GM21526 (cell line): ENCODE measurements around the gene SCNN1B.
"Not testable (repeated sequence)": the region's sequence is repeated elsewhere in the genome, so short reads cannot be mapped to it uniquely, and the experiment has no call there.

Experiments used
- ATAC-seq: cut with Tn5 transposase; IDR thresholded peaks from one replicate; pipeline ENCODE4 v1.9.1; 2021; ENCODE audit warnings: moderate library complexity; ENCODE audit not compliant: unreplicated experiment, low FRiP score

SCNN1B gene

GRCh38 chr16:23398987-23399805, 97.1 kb downstream of the SCNN1B start:
- ATAC-seq = no peak

GRCh38 chr16:23400447-23400846, 98.3 kb downstream of the SCNN1B start:
- ATAC-seq = not testable (repeated sequence)

GRCh38 chr16:23401139-23401538, 99.0 kb downstream of the SCNN1B start:
- ATAC-seq = no peak

GRCh38 chr16:23402100-23402499, 100.0 kb downstream of the SCNN1B start:
- ATAC-seq = no peak

GRCh38 chr16:23403547-23403946, 101.4 kb downstream of the SCNN1B start:
- no peak for ATAC-seq

- no peak for ATAC-seq
Observed at GRCh38 chr16:23406024-23406423, 103.9 kb downstream of the SCNN1B start.

GRCh38 chr16:23406546-23407240, 104.6 kb downstream of the SCNN1B start:
- no peak for ATAC-seq

GRCh38 chr16:23407436-23408127, 105.5 kb downstream of the SCNN1B start:
- no peak for ATAC-seq

GRCh38 chr16:23408242-23408822, 106.2 kb downstream of the SCNN1B start:
- ATAC-seq = no peak

- ATAC-seq = no peak
Observed at GRCh38 chr16:23408823-23409298, 106.8 kb downstream of the SCNN1B start.

- ATAC-seq = no peak
Observed at GRCh38 chr16:23409522-23409921, 107.4 kb downstream of the SCNN1B start.

GRCh38 chr16:23410176-23410575, 108.1 kb downstream of the SCNN1B start:
- no peak for ATAC-seq

- ATAC-seq = no peak
Observed at GRCh38 chr16:23414731-23415130, 112.6 kb downstream of the SCNN1B start.

GRCh38 chr16:23416816-23417215, 114.7 kb downstream of the SCNN1B start:
- no peak for ATAC-seq

- ATAC-seq = no peak
Observed at GRCh38 chr16:23420011-23420410, 117.9 kb downstream of the SCNN1B start.

- no peak for ATAC-seq
Observed at GRCh38 chr16:23423496-23424049, 121.5 kb downstream of the SCNN1B start.

- no peak for ATAC-seq
Observed at GRCh38 chr16:23424292-23424958, 122.3 kb downstream of the SCNN1B start.

- no peak for ATAC-seq
Observed at GRCh38 chr16:23428351-23428750, 126.2 kb downstream of the SCNN1B start.
